ENCODE results near the gene CLCNKB.
"Not testable (repeated sequence)": the region's sequence is repeated elsewhere in the genome, so short reads cannot be mapped to it uniquely, and the experiment has no call there.

Gene CLCNKB

GRCh38 chr1:16014509-16015482, 28.8 kb upstream of the CLCNKB start:
- DNase-seq (ENCODE audit: low read depth in 1 of 2, low spot score in 1 of 2) = no peak

GRCh38 chr1:16015491-16015890, 28.1 kb upstream of the CLCNKB start:
- DNase-seq (ENCODE audit: low read depth in 1 of 2, low spot score in 1 of 2) = no peak

- DNase-seq (ENCODE audit: low read depth in 1 of 2, low spot score in 1 of 2) = no peak
Measured at GRCh38 chr1:16015960-16016901, 27.4 kb upstream of the CLCNKB start.

- DNase-seq (ENCODE audit: low read depth in 1 of 2, low spot score in 1 of 2) = no peak
Measured at GRCh38 chr1:16017076-16017460, 26.5 kb upstream of the CLCNKB start.

DNA sequence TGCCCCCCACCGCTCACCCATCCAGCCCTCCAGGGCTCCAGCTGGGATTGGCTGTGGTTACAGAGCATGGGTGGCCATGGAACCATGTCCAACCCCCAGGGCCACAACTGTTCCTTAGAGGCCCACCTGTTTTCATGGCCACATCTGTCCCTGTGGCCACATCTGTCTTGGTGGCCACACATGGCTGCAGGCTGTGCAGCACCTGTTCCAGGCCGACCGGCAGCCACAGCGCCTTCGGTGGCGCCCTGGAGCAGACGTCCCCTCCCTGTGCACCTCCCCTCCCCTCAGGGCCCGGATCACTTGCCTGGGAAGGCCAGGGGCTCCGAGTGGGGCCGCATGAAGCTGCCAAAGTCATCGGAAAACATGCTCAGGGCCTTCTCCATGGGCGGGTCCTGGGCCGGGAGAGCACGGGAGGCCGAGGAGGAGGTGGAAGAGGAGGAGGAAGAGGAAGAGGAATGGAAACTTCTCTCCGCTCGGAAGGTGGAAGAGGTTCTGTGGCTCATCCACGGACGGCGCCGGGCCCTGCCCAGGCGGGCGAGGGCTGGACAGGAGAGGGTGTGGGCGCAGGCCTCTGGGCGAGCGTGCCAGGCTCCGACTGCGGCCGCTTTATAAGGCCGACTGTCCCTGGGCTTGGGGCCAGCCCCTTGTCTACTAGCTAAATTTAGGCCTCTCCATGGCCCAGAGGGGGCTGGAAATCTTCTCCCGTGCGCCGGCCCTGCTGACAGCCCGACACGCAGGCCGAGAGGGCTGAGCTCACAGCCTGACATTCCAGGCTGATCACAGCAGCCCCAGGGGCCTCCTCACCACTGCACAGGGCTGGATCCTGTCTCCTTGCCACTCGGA, 25.9 kb upstream of the CLCNKB start, which contains the start of gene HSPB7:
Gene HSPB7 (minus strand): TSS at position 583 of the 843 bp plus-strand sequence. CDS start 80 bp downstream, at position 503.
- no peak for DNase-seq (ENCODE audit: low read depth in 1 of 2, low spot score in 1 of 2)

DNA sequence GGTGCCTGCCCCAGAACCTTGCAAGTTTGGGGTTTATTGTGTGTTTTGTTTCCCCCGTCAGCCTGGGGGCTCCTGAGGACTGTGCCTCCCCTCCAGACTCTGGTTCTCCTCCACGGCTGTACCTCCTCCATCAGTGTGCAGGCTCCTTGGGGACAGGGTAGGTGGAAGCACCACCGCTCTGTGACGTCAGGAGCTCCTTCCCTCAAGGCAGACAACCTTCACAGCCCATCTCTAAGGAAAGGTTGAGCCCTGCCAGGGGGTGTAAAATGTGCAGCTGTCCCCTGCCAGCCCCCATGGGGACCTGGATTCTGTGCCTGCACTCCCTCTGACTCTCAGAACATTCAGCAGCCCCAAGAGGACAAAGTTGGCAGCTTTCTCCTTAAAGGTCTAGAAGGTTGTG, 25.3 kb upstream of the CLCNKB start:
- DNase-seq (ENCODE audit: low read depth in 1 of 2, low spot score in 1 of 2) = no peak

DNA sequence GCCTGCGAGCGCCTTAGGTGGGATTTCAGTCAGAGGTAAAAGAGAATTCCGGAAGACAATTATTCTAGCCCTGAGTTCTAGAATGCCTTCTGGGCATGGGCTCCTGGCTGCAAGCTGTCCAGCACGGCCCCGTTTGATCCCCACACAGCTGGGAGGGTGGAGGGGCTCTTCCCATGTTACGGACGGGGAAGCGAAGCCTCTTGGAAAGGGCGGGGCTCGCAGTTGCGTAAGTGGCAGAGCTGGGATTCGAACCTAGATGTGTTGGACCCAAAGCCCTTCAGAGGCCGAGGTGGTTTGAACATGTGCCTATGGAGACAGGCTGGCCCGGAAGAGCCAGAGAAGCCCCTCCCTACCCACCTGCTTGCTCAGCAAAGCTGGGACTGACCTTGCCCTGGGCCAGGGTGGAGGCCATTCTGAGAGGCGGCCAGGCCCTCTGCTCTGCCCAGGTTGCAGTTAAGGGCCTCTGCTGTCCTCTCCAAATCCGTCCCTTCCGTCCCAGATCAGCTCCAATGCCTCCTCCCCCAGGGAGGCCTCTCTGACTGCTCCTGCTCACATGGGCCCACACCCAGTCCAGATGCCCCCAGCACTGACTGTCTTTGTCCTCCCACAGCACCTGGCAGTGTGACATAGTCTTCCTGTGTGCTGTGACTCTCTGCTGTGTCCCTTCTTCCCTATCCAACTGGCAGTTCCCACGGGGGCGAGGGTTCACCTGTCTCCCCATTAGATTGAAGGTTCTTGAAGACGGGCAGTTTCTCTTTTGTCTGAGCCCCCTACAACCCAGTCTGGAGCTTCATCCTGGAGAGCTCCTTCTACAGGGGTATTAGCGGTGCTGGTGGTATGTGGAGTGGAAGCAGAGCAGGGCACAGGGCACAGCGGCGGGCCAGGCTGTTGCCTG, 24.6 kb upstream of the CLCNKB start:
- no peak for DNase-seq (ENCODE audit: low read depth in 1 of 2, low spot score in 1 of 2)

- DNase-seq (ENCODE audit: low read depth in 1 of 2, low spot score in 1 of 2) = no peak
Measured at GRCh38 chr1:16019644-16020277, 23.8 kb upstream of the CLCNKB start.

DNA sequence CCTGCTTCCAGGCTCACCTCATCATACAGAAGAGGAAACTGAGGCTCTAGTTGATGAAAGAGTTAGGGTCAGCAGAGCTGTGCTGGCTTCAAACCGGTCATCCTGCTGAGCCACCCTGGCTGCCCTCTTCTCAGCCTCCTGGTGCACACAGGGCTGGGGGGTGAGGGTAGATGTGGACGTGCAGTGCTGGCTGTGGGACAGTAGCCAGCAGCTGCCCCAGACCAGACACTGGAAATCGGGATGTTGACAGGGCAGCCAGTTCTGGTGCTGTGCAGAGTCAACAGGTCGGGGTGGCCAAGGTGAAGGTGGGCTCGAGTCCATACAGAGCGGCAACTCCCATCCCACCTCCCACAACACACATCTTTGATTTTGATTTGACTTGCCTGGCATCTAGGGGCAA, 23.3 kb upstream of the CLCNKB start:
- no peak for DNase-seq (ENCODE audit: low read depth in 1 of 2, low spot score in 1 of 2)

DNA sequence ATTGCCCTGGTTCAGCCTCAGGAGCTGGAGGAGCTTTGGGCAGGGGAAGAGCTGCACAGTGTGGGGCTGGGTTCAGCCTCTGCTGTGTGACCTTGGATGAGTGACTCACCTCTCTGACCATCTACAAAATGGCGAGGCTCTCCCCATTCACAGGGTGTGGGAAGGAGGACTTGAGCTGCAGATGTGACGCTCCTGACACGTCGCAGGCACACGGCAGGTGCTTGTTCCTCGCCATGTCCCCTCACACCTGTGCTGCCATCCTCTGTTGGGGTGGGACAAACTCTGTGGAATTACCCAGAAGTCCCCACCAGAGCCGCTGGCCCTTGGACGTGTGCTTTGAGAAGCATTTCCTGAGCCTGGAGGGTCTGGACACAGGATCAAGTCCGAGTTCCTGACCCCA, 22.7 kb upstream of the CLCNKB start:
- DNase-seq (ENCODE audit: low read depth in 1 of 2, low spot score in 1 of 2) = not testable (repeated sequence)

DNA sequence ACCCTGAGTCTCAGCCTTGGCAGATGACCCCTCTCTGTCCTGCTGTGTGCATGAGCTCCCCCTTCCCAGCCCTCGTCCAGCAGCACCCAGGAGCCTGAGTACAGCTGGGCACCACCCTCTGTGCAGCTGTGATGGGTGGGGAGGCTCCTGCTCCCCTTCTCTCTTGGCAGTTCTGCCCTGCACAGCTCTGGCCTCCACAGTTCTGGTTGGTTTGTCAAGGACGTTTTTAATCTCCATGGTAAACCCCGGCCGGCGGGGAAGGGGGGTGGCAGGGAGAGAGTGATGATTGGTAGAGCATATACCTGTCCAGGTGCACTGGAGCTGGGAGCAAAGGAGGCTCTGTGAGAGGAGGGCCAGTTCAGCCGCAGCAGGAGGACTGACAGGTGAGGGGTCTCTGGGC, 21.9 kb upstream of the CLCNKB start, which contains the start of gene CLCNKA:
Gene CLCNKA (plus strand): TSS at position 356 of the 400 bp plus-strand sequence. CDS start 584 bp downstream, outside the sequence.
- no peak for DNase-seq (ENCODE audit: low read depth in 1 of 2, low spot score in 1 of 2)

DNA sequence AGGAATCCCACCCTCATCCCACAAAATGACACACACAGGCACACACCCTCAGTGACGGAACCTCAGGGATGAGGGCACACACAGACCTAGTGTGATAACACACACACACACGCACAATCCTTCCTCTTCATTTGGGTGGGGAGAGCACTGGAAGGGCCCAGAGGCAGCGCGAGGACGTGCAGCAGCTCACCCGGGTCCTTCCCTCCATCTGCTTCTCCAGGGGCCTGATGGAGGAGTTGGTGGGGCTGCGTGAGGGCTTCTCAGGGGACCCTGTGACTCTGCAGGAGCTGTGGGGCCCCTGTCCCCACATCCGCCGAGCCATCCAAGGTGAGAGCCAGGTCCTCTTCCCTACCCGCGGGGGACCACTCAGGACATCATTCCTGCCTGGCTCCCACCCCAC, 21.2 kb upstream of the CLCNKB start:
- DNase-seq (ENCODE audit: low read depth in 1 of 2, low spot score in 1 of 2) = no peak

- no peak for DNase-seq (ENCODE audit: low read depth in 1 of 2, low spot score in 1 of 2)
Measured at GRCh38 chr1:16023050-16023653, 20.4 kb upstream of the CLCNKB start.

- DNase-seq (ENCODE audit: low read depth in 1 of 2, low spot score in 1 of 2) = not testable (repeated sequence)
Measured at GRCh38 chr1:16026302-16026701, 17.3 kb upstream of the CLCNKB start.

DNA sequence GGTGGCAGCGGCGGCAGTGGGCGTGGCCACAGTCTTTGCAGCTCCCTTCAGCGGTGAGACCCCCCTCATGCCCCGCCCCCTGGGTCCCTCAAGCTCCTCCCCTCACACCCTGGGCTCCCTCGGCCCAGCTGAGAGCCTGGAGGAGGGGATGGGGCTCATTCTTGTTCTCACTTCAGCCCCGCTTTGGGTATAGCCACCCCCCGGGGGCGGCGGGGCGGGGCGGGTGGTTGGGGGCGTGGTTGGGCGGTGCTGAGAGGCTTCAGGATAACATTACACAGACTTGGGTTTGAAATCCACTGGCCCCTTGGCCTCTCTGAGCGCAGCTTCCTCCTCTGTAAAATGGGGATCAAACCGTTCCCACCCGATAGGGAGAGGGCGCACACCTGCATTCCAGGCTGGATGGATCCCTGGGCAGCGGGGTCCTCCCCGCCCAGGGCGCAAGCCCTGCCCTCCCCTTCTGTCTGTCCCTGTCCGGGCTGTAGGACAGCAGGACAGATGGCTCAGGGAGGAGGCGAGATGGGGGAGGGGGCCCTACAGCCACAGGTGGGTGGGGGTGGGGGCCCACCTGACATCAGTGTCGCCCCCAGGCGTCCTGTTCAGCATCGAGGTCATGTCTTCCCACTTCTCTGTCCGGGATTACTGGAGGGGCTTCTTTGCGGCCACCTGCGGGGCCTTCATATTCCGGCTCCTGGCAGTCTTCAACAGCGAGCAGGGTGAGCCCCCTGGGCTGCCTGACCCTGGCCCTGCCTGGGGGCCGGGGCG, 16.7 kb upstream of the CLCNKB start:
- peak in 1 of 2 donors; percentile 23 for DNase-seq (ENCODE audit: low read depth in 1 of 2, low spot score in 1 of 2)

GRCh38 chr1:16028237-16029002, 15.2 kb upstream of the CLCNKB start:
- no peak for DNase-seq (ENCODE audit: low read depth in 1 of 2, low spot score in 1 of 2)

GRCh38 chr1:16029003-16029268, 14.6 kb upstream of the CLCNKB start:
- DNase-seq (ENCODE audit: low read depth in 1 of 2, low spot score in 1 of 2) = not testable (repeated sequence)
